GM21447 (cell line): ENCODE measurements around the gene MYNN.

Experiments
- ATAC-seq: cut with Tn5 transposase; IDR thresholded peaks from one replicate; pipeline ENCODE4 v1.9.1; 2021; ENCODE audit not compliant: unreplicated experiment

The MYNN gene

GRCh38 chr3:169822983-169823382, 49.8 kb downstream of the MYNN start:
- no peak for ATAC-seq

- no peak for ATAC-seq
These were observed 52.1 kb downstream of the MYNN start for GRCh38 chr3:169825316-169825715.

- no peak for ATAC-seq
These were observed 54.5 kb downstream of the MYNN start for GRCh38 chr3:169827712-169828111.

GRCh38 chr3:169835533-169835932, 62.3 kb downstream of the MYNN start:
- peak; percentile 6 for ATAC-seq

GRCh38 chr3:169836078-169836941, 63.1 kb downstream of the MYNN start:
- peak; percentile 87 for ATAC-seq

GRCh38 chr3:169836942-169837275, 63.7 kb downstream of the MYNN start:
- no peak for ATAC-seq

GRCh38 chr3:169838511-169839030, 65.4 kb downstream of the MYNN start:
- no peak for ATAC-seq
